HepG2 (cell line): ENCODE measurements around the gene CPNE2. TPM values are rescaled to one million over a fixed set of nuclear protein-coding genes. Genes with fewer than 3 reads are reported as not detected.

ENCODE experiments used
- ATAC-seq: fragments of 200-7000 bp; cut with Tn5 transposase; 3 replicates; pipeline ENCODE4 v1.9.1; 2020; ENCODE audit warnings: mild to moderate bottlenecking, moderate library complexity
- BruUV-seq: library from RNA; stranded (reverse); fragments of 400-500 nt; replicated peaks from 2 replicates; lab custom pipeline; 2021; lab: Mats Ljungman, UMichigan
- CTCF ChIA-PET: fragments of 300-600 bp; formaldehyde crosslinking; extraction: SDS; loops from one replicate; lab custom pipeline; 2021; ENCODE audit warnings: low total read pairs, inconsistent platforms, low intra/inter-chr PET ratio; lab: Yijun Ruan, JAX
- POLR2A ChIA-PET: fragments of 350-600 bp; sonication (Branson Sonifier 250); formaldehyde crosslinking; loops from one replicate; lab custom pipeline; 2020; ENCODE audit warnings: antibody characterized with exemption, inconsistent platforms; lab: Yijun Ruan, JAX
- DNase-seq: peaks from one replicate; pipeline ENCODE4 v3.0.0-alpha.2; 2015; ENCODE audit warnings: low spot score
- FAIRE-seq: peaks from 3 replicates; lab custom pipeline; 2011; peaks lifted over from hg19 to GRCh38; lab: Jason Lieb, UNC
- H2AFZ ChIP-seq: one replicate; pipeline ENCODE4 v1.6.1; 2011; ENCODE audit warnings: low read length, inconsistent platforms
- H3K27ac ChIP-seq: fragments of 300-600 bp; 3 replicates; pipeline ENCODE4 v1.8.0; 2011; ENCODE audit warnings: mixed run types, mild to moderate bottlenecking, mixed read lengths, low read length, inconsistent platforms; ENCODE audit not compliant: insufficient read depth; ENCODE audit errors: extremely low read length
- H3K27me3 ChIP-seq, 2 experiments: fragments of 200-600 bp in 1 of 2; 2 replicates in 1 of 2; 3 replicates in 1 of 2; pipeline versions ENCODE4 v1.6.0 to v1.8.0; 2011; ENCODE audit warnings: low read length in 2 of 2, mild to moderate bottlenecking in 2 of 2, moderate library complexity in 2 of 2, inconsistent platforms in 1 of 2; ENCODE audit not compliant: insufficient read depth in 2 of 2, control insufficient read depth in 1 of 2
- H3K36me3 ChIP-seq, 2 experiments: fragments of 200-600 bp in 1 of 2; replicated peaks in 1 of 2; 2 replicates in 1 of 2; 3 replicates in 1 of 2; pipeline versions ENCODE4 v1.5.1 to v1.8.0; 2011; ENCODE audit warnings: low read length in 2 of 2, inconsistent platforms in 1 of 2; ENCODE audit not compliant: insufficient read depth in 2 of 2, control insufficient read depth in 1 of 2
- H3K4me1 ChIP-seq: 2 replicates; pipeline ENCODE4 v1.5.1; 2012; ENCODE audit warnings: low read length, inconsistent platforms; ENCODE audit not compliant: insufficient read depth
- H3K4me2 ChIP-seq: 2 replicates; pipeline ENCODE4 v1.6.0; 2011; ENCODE audit warnings: low read depth, low read length, inconsistent platforms
- H3K4me3 ChIP-seq, 3 experiments: fragments of 200-600 bp in 1 of 3; sonication (generic), shearing (Covaris generic) in 1 of 3; replicated peaks in 1 of 3; 2 replicates each; pipeline ENCODE4 v1.5.1; 2011 to 2016; ENCODE audit warnings: low read length in 3 of 3, inconsistent platforms in 2 of 3, low read depth in 2 of 3, mild to moderate bottlenecking in 2 of 3, control low read depth in 1 of 3, mixed read lengths in 1 of 3; ENCODE audit not compliant: insufficient read depth in 1 of 3
- H3K79me2 ChIP-seq: one replicate; pipeline ENCODE4 v1.6.1; 2011; ENCODE audit warnings: low read length, inconsistent platforms; ENCODE audit not compliant: insufficient read depth
- H3K9ac ChIP-seq: 2 replicates; pipeline ENCODE4 v1.6.0; 2011; ENCODE audit warnings: mild to moderate bottlenecking, low read depth, low read length, inconsistent platforms; ENCODE audit not compliant: insufficient read depth
- H3K9me3 ChIP-seq: 2 replicates; pipeline ENCODE4 v1.5.1; 2012; ENCODE audit warnings: mild to moderate bottlenecking, low read length
- H4K20me1 ChIP-seq: 2 replicates; pipeline ENCODE4 v1.6.0; 2011; ENCODE audit warnings: inconsistent platforms, mild to moderate bottlenecking, low read length, moderate library complexity; ENCODE audit not compliant: insufficient read depth
- CREM ChIP-seq, 2 experiments: sonication (generic) in 1 of 2; formaldehyde crosslinking in 1 of 2; IDR thresholded peaks; 2 replicates each; pipeline versions ENCODE4 v1.4.0 to v1.6.1; 2016 to 2020; ENCODE audit warnings: antibody characterized with exemption in 1 of 2, mild to moderate bottlenecking in 1 of 2, missing genetic modification reagents in 1 of 2
- CSRNP1 ChIP-seq: sonication (generic); formaldehyde crosslinking; IDR thresholded peaks from 2 replicates; pipeline ENCODE4 v1.8.1; 2023; ENCODE audit warnings: mild to moderate bottlenecking, missing genetic modification reagents
- KAT2B ChIP-seq: fragments of 150-350 bp; IDR thresholded peaks from 2 replicates; pipeline ENCODE4 v1.6.1; 2014; ENCODE audit warnings: low read depth, low read length, borderline replicate concordance
- NCOR1 ChIP-seq: fragments of 200-600 bp; sonication (generic); IDR thresholded peaks from 2 replicates; pipeline ENCODE4 v1.7.0; 2017; ENCODE audit warnings: antibody characterized with exemption, low read length, borderline replicate concordance
- PBX2 ChIP-seq: IDR thresholded peaks from 2 replicates; pipeline ENCODE4 v1.6.1; 2016; ENCODE audit warnings: control low read depth
- TBX3 ChIP-seq: fragments of 450-650 bp; IDR thresholded peaks from 2 replicates; pipeline ENCODE4 v1.6.1; 2017; ENCODE audit warnings: antibody characterized with exemption, mild to moderate bottlenecking, inconsistent platforms, borderline replicate concordance
- ZFP37 ChIP-seq: sonication (generic); formaldehyde crosslinking; IDR thresholded peaks from 2 replicates; pipeline ENCODE4 v1.4.0; 2020; ENCODE audit warnings: missing genetic modification reagents, borderline replicate concordance
- ZNF281 ChIP-seq: sonication (generic); formaldehyde crosslinking; IDR thresholded peaks from 2 replicates; pipeline ENCODE4 v1.4.0; 2020; ENCODE audit warnings: missing genetic modification reagents, borderline replicate concordance
- ZNF326 ChIP-seq: sonication (generic); formaldehyde crosslinking; IDR thresholded peaks from 2 replicates; pipeline ENCODE4 v1.4.0; 2020; ENCODE audit warnings: missing genetic modification reagents, borderline replicate concordance
- WGBS: methylation state at CpG from one replicate; pipeline ENCODE4 v1.1.6; 2017; ENCODE audit warnings: low lambda C conversion rate; 5-methylcytosine and 5-hydroxymethylcytosine counted together
- in situ Hi-C: cut with HindIII; loops from 2 replicates; pipeline ENCODE4 v1.10.0; 2017; ENCODE audit warnings: low pct_unique_long_range_greater_than_20kb; ENCODE audit not compliant: extremely low pct_ligation_motif_present
- intact Hi-C: fragments of 100-400 bp; cut with micrococcal nuclease; formaldehyde crosslinking; loops from one replicate; pipeline ENCODE4 v1.10.0; 2022; ENCODE audit not compliant: unreplicated experiment
- polyA plus RNA-seq, 8 experiments: library from polyadenylated mRNA; depleted of rRNA in 3 of 8; stranded (reverse) in 7 of 8; unstranded in 1 of 8; fragments of >200 nt; fragmentation: Illumina TruSeq in 4 of 8; extraction: Trizol in 4 of 8; gene quantifications; 2 replicates each; pipeline versions ENCODE4 v1.2.1 to v1.2.3, GENCODE V29; 2011 to 2016; ENCODE audit warnings: low read depth in 4 of 8, missing spikeins in 1 of 8, mixed read lengths in 1 of 8; ENCODE audit not compliant: insufficient read depth in 1 of 8
- total RNA-seq, 5 experiments: library from RNA; depleted of rRNA; stranded (reverse); fragments of >200 nt; fragmentation: Illumina TruSeq; extraction: Trizol; gene quantifications; 2 replicates each; pipeline ENCODE4 v1.2.3, GENCODE V29; 2016; ENCODE audit warnings: low read depth in 1 of 5

CPNE2 gene
- total and polyA plus RNA-seq, 2 of the 13 experiments (the other 11 are each of a cell fraction or from before 2014, with no cell fraction given), result 10.6 to 23.3 TPM

- in situ Hi-C loops, result no loop called here
- peaks cover 21% of the 10 kb centered on the region for H3K4me1 ChIP-seq
- intact Hi-C loops, result no loop called here
- H2AFZ ChIP-seq, result no peak overlapping the region
- POLR2A ChIA-PET, result no interaction called here
- 71% methylated on average over 1 of the region's 4 CpGs for WGBS
- DNase-seq, result no peak
- no peaks in the 10 kb centered on the region for H3K9me3 ChIP-seq
- no peak for ATAC-seq
- TF ChIP-seq CREM (IDR thresholded peaks at IDR 0.05) (no peak), CREM (CRISPR knock-in tag; IDR thresholded peaks at IDR 0.05) (no peak), ZNF281 (no peak), TBX3 (no peak), CSRNP1 (CRISPR knock-in tag) (no peak), PBX2 (CRISPR knock-in tag) (no peak), ZNF326 (CRISPR knock-in tag) (no peak), KAT2B (no peak), NCOR1 (no peak), ZFP37 (CRISPR knock-in tag) (no peak)
- H3K79me2 ChIP-seq, result no peaks in the 10 kb centered on the region
- no peaks in the 10 kb centered on the region; a peak in 1 of 5 replicates for H3K27me3 ChIP-seq
- no peak for FAIRE-seq
- no peak overlapping the region for H3K27ac ChIP-seq
- no peak overlapping the region for H3K4me2 ChIP-seq
- no peaks in the 10 kb centered on the region for H4K20me1 ChIP-seq
- no TSS peak for BruUV-seq
- no peak overlapping the region for H3K4me3 ChIP-seq
- H3K36me3 ChIP-seq, result no peaks in the 10 kb centered on the region
- CTCF ChIA-PET, result no interaction called here
- H3K9ac ChIP-seq, result no peak overlapping the region
These were observed 40.6 kb downstream of the CPNE2 start for GRCh38 chr16:57133031-57133430.
